Measurements from ENCODE around the gene ACOXL. TPM values are rescaled to one million over a fixed set of nuclear protein-coding genes. Genes with fewer than 3 reads are reported as not detected.

ACOXL gene
- total and polyA plus RNA-seq, 2 experiments from 2014 or later: not detected

DNA sequence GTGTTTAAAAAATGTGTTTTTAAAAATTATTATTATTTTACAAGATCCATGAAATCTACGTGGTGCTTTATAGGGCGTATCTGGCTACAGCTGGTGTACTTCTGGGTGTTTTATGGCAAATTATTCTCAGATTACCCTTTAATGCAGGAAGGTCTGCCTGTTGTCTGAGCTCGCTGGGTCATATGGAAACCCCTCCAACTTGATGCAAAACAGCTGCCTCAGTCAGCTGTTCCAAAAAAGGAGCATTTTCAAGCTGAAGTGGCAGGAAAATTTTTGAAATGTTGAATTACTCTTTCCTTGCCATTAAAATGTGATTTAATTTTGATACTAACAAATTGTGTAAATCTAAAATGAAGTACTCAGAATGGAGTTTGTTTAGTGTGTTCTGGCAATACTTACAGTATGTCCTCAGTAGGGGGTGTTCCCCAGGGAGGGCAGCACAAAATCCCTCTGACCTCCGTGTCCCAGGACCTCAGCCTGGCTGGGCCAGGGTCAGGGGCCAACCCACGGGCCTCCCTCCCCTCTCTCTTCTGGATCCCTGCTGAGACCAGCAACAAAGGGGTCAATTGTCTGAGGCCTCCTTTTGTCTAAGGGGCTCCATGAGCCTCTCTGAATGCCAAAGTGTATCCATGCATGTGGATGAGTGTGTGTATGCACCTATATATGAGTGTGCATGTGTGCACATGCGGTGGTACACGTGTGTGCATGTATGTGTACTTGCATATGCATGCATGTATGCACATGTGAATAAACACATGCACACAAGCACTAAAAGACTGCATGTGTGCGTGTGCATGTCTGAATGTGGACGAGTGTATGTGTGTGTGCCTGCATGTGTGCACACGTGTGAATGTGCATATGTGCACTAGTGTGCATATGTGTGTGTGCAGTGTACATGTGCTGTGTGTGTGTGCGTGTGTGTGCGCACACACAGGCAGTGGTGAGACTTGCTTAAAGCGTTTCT lies 105.4 kb downstream of the ACOXL start:
- Histone ChIP-seq H3K27ac (no peak overlapping the region), H3K36me3 (ENCODE audit: low read depth) (no peaks in the 10 kb centered on the region), H3K4me2 (ENCODE audit: unreplicated experiment) (no peak overlapping the region), H3K79me2 (ENCODE audit: insufficient read depth) (no peaks in the 10 kb centered on the region), H4K20me1 (ENCODE audit: insufficient read depth) (no peaks in the 10 kb centered on the region), H3K9ac (no peak overlapping the region), H3K4me3 (no peak overlapping the region), H2AFZ (no peak overlapping the region), H3F3A (ENCODE audit: insufficient read depth) (no peaks in the 10 kb centered on the region), H3K4me1 (ENCODE audit: insufficient read depth) (no peaks in the 10 kb centered on the region), H3K9me3 (ENCODE audit: low read depth) (no peaks in the 10 kb centered on the region), H3K9me2 (ENCODE audit: insufficient read depth) (no peaks in the 10 kb centered on the region), H3K27me3 (replicated peaks; ENCODE audit: insufficient read depth) (peaks cover 30% of the 10 kb centered on the region)
- WGBS, 2 experiments (ENCODE audit: low coverage in 1 of 2, low lambda C conversion rate in 2 of 2, missing lambda C conversion rate in 2 of 2): 33 to 34% methylated on average over 13 of the region's 13 CpGs
- in situ Hi-C loops (cut with MboI): no loop called here
- TF ChIP-seq EZH2phosphoT487 (IDR thresholded peaks at IDR 0.05; ENCODE audit: insufficient read depth, low read depth): no peak
- TF ChIP-seq EZH2 (IDR thresholded peaks at IDR 0.05; ENCODE audit: insufficient read depth, poor library complexity, severe bottlenecking): no peak
- DNase-seq: no peak

DNA sequence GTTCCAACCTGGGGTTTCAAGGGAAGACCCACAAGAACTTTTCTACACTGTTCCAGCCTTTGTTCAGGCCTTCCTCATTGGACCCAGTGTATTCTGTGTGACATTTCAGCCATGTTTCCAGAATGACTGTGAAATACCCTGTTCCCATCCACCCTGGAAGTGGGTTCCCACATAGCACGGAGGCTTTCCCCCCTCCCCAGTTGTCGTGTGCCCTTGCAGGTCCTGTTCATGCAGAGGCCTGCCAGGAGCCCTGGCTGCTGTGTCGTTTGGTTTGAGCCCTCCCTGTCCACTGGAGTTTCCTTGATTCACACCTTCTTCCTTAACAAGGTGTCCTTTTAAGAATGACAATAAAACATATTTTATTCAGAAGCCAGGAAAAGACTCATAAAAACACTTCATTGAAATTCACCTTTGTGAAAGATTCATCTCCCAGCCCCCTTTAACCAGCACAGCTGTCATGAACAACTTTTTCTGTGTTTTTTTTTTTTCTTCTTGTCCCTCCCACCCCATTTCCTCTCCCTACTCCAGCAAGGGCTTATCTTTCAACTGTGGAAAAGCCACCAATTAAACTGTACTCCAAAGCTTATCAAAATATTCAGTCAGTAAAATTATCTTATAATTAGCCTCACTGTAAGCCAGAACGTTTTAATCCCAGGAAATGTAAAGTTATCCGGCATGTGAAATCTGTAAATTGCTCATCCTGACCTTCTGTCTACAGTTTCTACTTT lies 106.4 kb downstream of the ACOXL start:
- Histone ChIP-seq H3K4me3 (no peak overlapping the region), H3K9ac (no peak overlapping the region), H2AFZ (no peak overlapping the region), H3F3A (ENCODE audit: insufficient read depth) (no peaks in the 10 kb centered on the region), H3K36me3 (ENCODE audit: low read depth) (no peaks in the 10 kb centered on the region), H3K4me2 (ENCODE audit: unreplicated experiment) (no peak overlapping the region), H3K4me1 (ENCODE audit: insufficient read depth) (no peaks in the 10 kb centered on the region), H3K9me3 (ENCODE audit: low read depth) (no peaks in the 10 kb centered on the region), H4K20me1 (ENCODE audit: insufficient read depth) (no peaks in the 10 kb centered on the region), H3K27ac (no peak overlapping the region), H3K79me2 (ENCODE audit: insufficient read depth) (no peaks in the 10 kb centered on the region), H3K9me2 (ENCODE audit: insufficient read depth) (no peaks in the 10 kb centered on the region), H3K27me3 (replicated peaks; ENCODE audit: insufficient read depth) (peaks cover 36% of the 10 kb centered on the region)
- DNase-seq: no peak
- WGBS, 2 experiments (ENCODE audit: low coverage in 1 of 2, low lambda C conversion rate in 2 of 2, missing lambda C conversion rate in 2 of 2): 32 to 33% methylated on average over 5 of the region's 5 CpGs
- in situ Hi-C loops (cut with MboI): no loop called here
- no peak for TF ChIP-seq EZH2phosphoT487 (IDR thresholded peaks at IDR 0.05; ENCODE audit: insufficient read depth, low read depth)
- TF ChIP-seq EZH2 (IDR thresholded peaks at IDR 0.05; ENCODE audit: insufficient read depth, poor library complexity, severe bottlenecking): no peak

DNA sequence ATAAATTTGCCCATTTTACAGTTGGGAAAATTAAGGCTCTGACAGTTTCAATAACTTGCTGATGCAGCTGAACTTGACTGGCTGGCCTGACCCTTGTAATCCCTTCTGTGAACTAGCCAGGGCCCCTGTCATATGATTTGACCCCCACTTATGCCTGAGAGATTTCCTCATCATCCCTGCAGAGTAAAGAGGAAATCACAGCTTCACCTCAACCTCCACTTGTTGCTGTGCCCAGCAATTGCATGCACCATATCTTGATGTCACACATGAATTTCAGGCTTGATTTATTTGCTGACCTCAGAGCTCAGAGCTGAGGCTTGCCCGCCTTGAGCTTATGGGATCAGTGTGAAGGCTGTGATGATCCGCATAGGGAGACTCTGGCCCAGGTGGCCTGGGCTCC lies 108.1 kb downstream of the ACOXL start:
- 63 to 80% methylated on average over 2 of the region's 2 CpGs for WGBS, 2 experiments (ENCODE audit: low coverage in 1 of 2, low lambda C conversion rate in 2 of 2, missing lambda C conversion rate in 2 of 2)
- in situ Hi-C loops (cut with MboI): no loop called here

DNA sequence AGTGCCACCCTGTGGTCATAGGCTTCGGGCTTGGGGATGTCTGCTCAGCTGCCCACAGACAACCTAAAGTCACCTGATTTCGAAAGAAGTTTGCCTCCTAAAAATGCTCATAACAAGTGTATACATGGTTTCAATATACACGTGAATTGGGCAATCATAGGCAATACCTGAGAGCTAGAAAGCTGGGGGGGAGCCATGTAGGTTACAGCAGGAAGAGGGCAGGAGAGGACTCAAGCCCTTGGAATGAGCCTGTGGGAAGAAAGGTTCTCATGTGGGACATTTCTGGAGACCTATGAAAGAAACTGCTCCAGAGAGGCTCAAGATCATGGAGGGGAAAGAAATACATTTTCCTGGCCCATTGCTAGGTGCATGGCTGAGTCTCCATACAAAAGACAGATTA lies 109.7 kb downstream of the ACOXL start:
- in situ Hi-C loops (cut with MboI): no loop called here
- TF ChIP-seq EZH2 (IDR thresholded peaks at IDR 0.05; ENCODE audit: insufficient read depth, poor library complexity, severe bottlenecking) (no peak), EZH2phosphoT487 (IDR thresholded peaks at IDR 0.05; ENCODE audit: insufficient read depth, low read depth) (no peak)
- Histone ChIP-seq H3K9me2 (ENCODE audit: insufficient read depth) (no peaks in the 10 kb centered on the region), H3K27me3 (replicated peaks; ENCODE audit: insufficient read depth) (peaks cover 22% of the 10 kb centered on the region), H3K4me1 (ENCODE audit: insufficient read depth) (no peaks in the 10 kb centered on the region), H2AFZ (no peak overlapping the region), H4K20me1 (ENCODE audit: insufficient read depth) (no peaks in the 10 kb centered on the region), H3K9me3 (ENCODE audit: low read depth) (no peaks in the 10 kb centered on the region), H3K27ac (no peak overlapping the region), H3K4me2 (ENCODE audit: unreplicated experiment) (no peak overlapping the region), H3F3A (ENCODE audit: insufficient read depth) (no peaks in the 10 kb centered on the region), H3K79me2 (ENCODE audit: insufficient read depth) (no peaks in the 10 kb centered on the region), H3K4me3 (no peak overlapping the region), H3K9ac (no peak overlapping the region), H3K36me3 (ENCODE audit: low read depth) (no peaks in the 10 kb centered on the region)
- no peak for DNase-seq
- 26 to 38% methylated on average over 3 of the region's 3 CpGs for WGBS, 2 experiments (ENCODE audit: low coverage in 1 of 2, low lambda C conversion rate in 2 of 2, missing lambda C conversion rate in 2 of 2)

More for the DNA sequence above, 108.1 kb downstream of the ACOXL start:
- no peak for DNase-seq
- Histone ChIP-seq H4K20me1 (ENCODE audit: insufficient read depth) (no peaks in the 10 kb centered on the region), H3K4me1 (ENCODE audit: insufficient read depth) (no peaks in the 10 kb centered on the region), H2AFZ (no peak overlapping the region), H3K9ac (no peak overlapping the region), H3K9me2 (ENCODE audit: insufficient read depth) (no peaks in the 10 kb centered on the region), H3F3A (ENCODE audit: insufficient read depth) (no peaks in the 10 kb centered on the region), H3K27me3 (replicated peaks; ENCODE audit: insufficient read depth) (peaks cover 22% of the 10 kb centered on the region), H3K27ac (no peak overlapping the region), H3K79me2 (ENCODE audit: insufficient read depth) (no peaks in the 10 kb centered on the region), H3K4me2 (ENCODE audit: unreplicated experiment) (no peak overlapping the region), H3K36me3 (ENCODE audit: low read depth) (no peaks in the 10 kb centered on the region), H3K9me3 (ENCODE audit: low read depth) (no peaks in the 10 kb centered on the region), H3K4me3 (no peak overlapping the region)
- no peak for TF ChIP-seq EZH2phosphoT487 (IDR thresholded peaks at IDR 0.05; ENCODE audit: insufficient read depth, low read depth)
- no peak for TF ChIP-seq EZH2 (IDR thresholded peaks at IDR 0.05; ENCODE audit: insufficient read depth, poor library complexity, severe bottlenecking)
